Activated CD4-positive, alpha-beta memory T cell treated with anti-CD3 and anti-CD28 coated beads for 36 hours (primary cell): ENCODE results near the gene LEUTX. TPM values are rescaled to one million over a fixed set of nuclear protein-coding genes. Genes with fewer than 3 reads are reported as not detected.

Source experiments
- CTCF ChIA-PET: fragments of 350-600 bp; sonication (Branson Sonifier 250); formaldehyde crosslinking; loops from one replicate; lab custom pipeline; 2021; ENCODE audit warnings: antibody characterized with exemption, inconsistent platforms; lab: Charles Lee
- POLR2A ChIA-PET: fragments of 350-600 bp; sonication (Branson Sonifier 250); formaldehyde crosslinking; loops from one replicate; lab custom pipeline; 2021; ENCODE audit warnings: antibody characterized with exemption; lab: Charles Lee
- DNase-seq: peaks from one replicate; pipeline ENCODE4 v3.0.0-alpha.2; 2020
- H3K27ac Mint-ChIP-seq: one replicate; pipeline ENCODE4 v1.8.0; 2021; ENCODE audit warnings: mixed read lengths
- H3K27me3 Mint-ChIP-seq: one replicate; pipeline ENCODE4 v1.8.0; 2021; ENCODE audit warnings: mixed read lengths
- H3K36me3 Mint-ChIP-seq: one replicate; pipeline ENCODE4 v1.8.0; 2021; ENCODE audit warnings: mixed read lengths
- H3K4me1 Mint-ChIP-seq: one replicate; pipeline ENCODE4 v1.8.0; 2021; ENCODE audit warnings: low read depth, mixed read lengths
- H3K4me3 Mint-ChIP-seq: one replicate; pipeline ENCODE4 v1.8.0; 2021; ENCODE audit warnings: mild to moderate bottlenecking, mixed read lengths
- H3K9me3 Mint-ChIP-seq: one replicate; pipeline ENCODE4 v1.8.0; 2021; ENCODE audit warnings: mixed read lengths
- intact Hi-C: fragments of 100-400 bp; cut with micrococcal nuclease; formaldehyde crosslinking; loops from one replicate; pipeline ENCODE4 v1.15.1; 2023
- total RNA-seq, 2 experiments: library from RNA; stranded (reverse); gene quantifications; one replicate each; pipeline ENCODE4 v1.2.3, GENCODE V29; 2021

Gene LEUTX, protein sequence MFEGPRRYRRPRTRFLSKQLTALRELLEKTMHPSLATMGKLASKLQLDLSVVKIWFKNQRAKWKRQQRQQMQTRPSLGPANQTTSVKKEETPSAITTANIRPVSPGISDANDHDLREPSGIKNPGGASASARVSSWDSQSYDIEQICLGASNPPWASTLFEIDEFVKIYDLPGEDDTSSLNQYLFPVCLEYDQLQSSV
- total RNA-seq = not detected

DNA sequence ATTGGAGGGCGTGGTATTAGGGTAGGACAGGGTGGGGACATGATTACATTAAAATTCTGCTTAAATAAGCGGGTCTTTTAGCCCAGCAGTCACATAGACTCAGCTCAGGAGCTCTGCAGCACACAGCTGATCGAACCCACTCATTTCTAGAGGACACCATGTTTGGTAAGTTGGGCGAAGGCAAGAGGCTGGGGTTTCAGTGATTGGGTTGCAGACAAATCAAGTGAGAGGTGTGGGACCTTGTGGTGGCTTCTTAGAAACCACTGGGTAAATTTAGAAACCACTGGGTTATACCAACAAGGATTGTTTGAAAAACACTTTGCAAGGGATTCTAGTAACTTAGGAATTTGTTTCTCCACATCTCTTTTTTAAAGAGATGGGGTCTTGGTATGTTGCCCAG, at the start of gene LEUTX:
LEUTX (plus strand) TSS at position 92 of the 400 bp plus-strand sequence; CDS start at position 159, 67 bp downstream.
- no peaks in the 10 kb centered on the region for H3K36me3 Mint-ChIP-seq
- intact Hi-C loops = no loop called here
- no peak within 1 kb of the TSS for H3K27ac Mint-ChIP-seq
- peaks cover 7% of the 10 kb centered on the region for H3K4me1 Mint-ChIP-seq
- peaks cover 15% of the 10 kb centered on the region for H3K27me3 Mint-ChIP-seq
- ChIA-PET POLR2A (no interaction called here), CTCF (interaction anchor here (1.3 kb wide), 1 partner anchor 12 kb away, joined by 5 read pairs; no protein-coding TSS in a partner anchor)
- H3K9me3 Mint-ChIP-seq = no peaks in the 10 kb centered on the region
- peak; percentile 44 for DNase-seq
- H3K4me3 Mint-ChIP-seq = no peak within 1 kb of the TSS

DNA sequence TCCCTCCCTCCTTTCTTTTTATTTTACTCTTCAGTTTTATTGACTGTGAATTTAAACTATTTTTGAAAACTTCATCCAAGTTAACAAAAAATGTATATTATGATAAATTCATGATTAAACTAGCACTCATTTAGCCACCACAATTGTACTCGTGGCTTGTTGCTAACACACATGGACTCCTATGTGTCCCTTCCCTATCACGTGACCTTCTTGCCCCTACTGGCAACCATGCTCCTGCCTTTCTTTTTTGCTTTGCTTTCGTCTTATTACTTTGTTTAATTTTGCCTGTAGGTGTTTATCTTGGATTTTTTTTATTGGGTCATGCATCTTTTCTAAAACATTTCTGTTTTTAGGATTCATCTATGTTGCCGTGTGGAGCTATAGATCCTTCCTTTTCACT, 49.1 kb upstream of the LEUTX start:
- Mint-ChIP-seq H3K27me3 (no peaks in the 10 kb centered on the region), H3K36me3 (no peaks in the 10 kb centered on the region), H3K27ac (no peak overlapping the region), H3K4me1 (peaks cover 2% of the 10 kb centered on the region), H3K4me3 (no peak overlapping the region), H3K9me3 (no peaks in the 10 kb centered on the region)
- ChIA-PET POLR2A (no interaction called here), CTCF (interaction anchor here (1.4 kb wide), 1 partner anchor 63 kb away, joined by 3 read pairs; no protein-coding TSS in a partner anchor)
- no peak for DNase-seq
- intact Hi-C loops = no loop called here

DNA sequence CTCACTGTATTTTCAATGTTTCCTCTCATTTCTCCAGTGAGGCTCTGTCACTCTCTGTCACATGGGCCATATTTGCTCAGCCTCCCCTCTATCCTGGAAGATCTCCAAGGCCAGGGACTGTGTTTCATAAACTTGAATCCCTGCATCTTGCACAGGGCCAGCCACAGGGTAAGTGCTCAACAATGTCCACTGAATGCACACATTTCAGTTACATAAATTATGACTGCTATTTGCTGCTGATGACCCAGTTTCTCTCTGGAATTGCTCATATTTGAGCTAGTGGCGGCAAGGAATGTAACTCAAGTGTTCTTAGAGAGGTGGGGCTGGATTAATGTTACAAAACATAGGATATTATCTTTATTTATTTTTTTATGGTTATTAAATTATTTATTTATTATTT, 47.0 kb upstream of the LEUTX start:
- intact Hi-C loops = no loop called here
- no peaks in the 10 kb centered on the region for H3K9me3 Mint-ChIP-seq
- CTCF ChIA-PET = no interaction called here
- H3K36me3 Mint-ChIP-seq = no peaks in the 10 kb centered on the region
- H3K4me1 Mint-ChIP-seq = peaks cover 23% of the 10 kb centered on the region
- DNase-seq = no peak
- no peak overlapping the region for H3K27ac Mint-ChIP-seq
- POLR2A ChIA-PET = no interaction called here
- H3K4me3 Mint-ChIP-seq = no peak overlapping the region
- H3K27me3 Mint-ChIP-seq = no peaks in the 10 kb centered on the region

DNA sequence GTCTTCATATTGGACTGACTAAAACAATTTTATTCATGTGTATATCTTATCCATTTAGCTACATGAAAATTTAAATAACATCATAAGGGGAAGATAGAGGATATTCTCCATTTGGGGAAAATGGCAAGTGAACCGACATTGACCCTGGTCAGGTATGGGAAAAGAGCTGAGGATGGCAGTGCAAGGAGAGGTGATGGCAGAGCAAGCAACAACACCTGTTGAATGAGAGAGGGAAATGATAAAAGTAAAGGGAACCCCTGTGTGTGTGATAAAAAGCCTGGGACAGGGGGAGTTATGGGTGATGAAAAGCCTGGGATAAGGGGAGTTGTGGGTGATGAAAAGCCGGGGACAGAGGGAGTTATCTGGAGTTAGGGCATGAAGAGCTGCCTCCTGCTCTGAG, 44.8 kb upstream of the LEUTX start:
- ChIA-PET CTCF (interaction anchor here (1.0 kb wide), 1 partner anchor 59 kb away, joined by 3 read pairs; no protein-coding TSS in a partner anchor), POLR2A (no interaction called here)
- H3K27me3 Mint-ChIP-seq = peaks cover 2% of the 10 kb centered on the region
- DNase-seq = no peak
- no peak overlapping the region for H3K4me3 Mint-ChIP-seq
- H3K27ac Mint-ChIP-seq = no peak overlapping the region
- H3K36me3 Mint-ChIP-seq = no peaks in the 10 kb centered on the region
- H3K4me1 Mint-ChIP-seq = peaks cover 39% of the 10 kb centered on the region
- no peaks in the 10 kb centered on the region for H3K9me3 Mint-ChIP-seq
- intact Hi-C loops = no loop called here

DNA sequence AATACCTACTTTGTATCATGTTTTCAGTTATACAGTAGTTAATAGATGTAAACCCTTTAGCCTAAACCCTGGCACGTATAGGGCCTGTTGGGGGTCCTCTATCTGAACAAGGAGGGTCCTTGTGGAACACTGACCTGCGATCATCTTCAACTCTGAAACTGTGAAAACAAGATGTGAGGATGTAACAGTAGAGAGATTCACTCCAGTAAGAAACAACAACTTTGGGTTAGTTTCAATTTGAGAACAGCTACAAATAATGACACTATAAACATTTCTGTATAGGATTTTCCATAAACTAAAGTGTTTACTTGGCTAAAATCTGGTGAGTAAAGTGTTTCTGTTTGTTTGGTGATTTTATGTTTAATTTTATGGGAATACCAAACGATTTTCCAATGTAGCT, 43.0 kb upstream of the LEUTX start:
- peaks cover 2% of the 10 kb centered on the region for H3K27me3 Mint-ChIP-seq
- no peak for DNase-seq
- H3K4me1 Mint-ChIP-seq = peaks cover 48% of the 10 kb centered on the region
- H3K36me3 Mint-ChIP-seq = no peaks in the 10 kb centered on the region
- H3K27ac Mint-ChIP-seq = peak overlapping the region; percentile 78
- intact Hi-C loops = loop anchor here (1.0 kb wide), 2 partner anchors 31 to 56 kb away; partner anchors contain the start of gene LGALS14
- ChIA-PET CTCF (no interaction called here), POLR2A (interaction anchor here (0.8 kb wide), 1 partner anchor 64 kb away, joined by 3 read pairs; no protein-coding TSS in a partner anchor)
- H3K4me3 Mint-ChIP-seq = no peak overlapping the region
- no peaks in the 10 kb centered on the region for H3K9me3 Mint-ChIP-seq

DNA sequence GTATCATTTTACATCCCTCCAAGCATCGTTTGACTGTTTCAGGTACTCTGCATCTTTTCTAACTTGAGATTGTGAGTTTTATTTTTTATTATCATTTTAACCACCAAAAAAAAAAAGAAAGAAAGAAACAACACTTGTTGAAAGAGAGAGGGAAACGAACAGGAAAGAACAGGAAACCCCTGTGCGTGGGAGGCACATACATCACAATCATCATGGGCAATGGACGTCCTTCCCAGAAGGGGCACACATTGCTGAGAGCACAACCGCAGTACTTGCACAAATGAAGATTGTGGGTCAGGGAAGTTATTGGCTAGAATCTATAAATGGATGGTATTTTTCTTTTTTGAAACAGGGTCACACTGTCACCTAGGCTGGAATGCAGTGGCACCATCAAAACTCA, 42.6 kb upstream of the LEUTX start:
- H3K4me1 Mint-ChIP-seq = peaks cover 48% of the 10 kb centered on the region
- H3K9me3 Mint-ChIP-seq = no peaks in the 10 kb centered on the region
- intact Hi-C loops = no loop called here
- H3K36me3 Mint-ChIP-seq = no peaks in the 10 kb centered on the region
- peak overlapping the region; percentile 78 for H3K27ac Mint-ChIP-seq
- ChIA-PET POLR2A (interaction anchor here (0.8 kb wide), 1 partner anchor 64 kb away, joined by 3 read pairs; no protein-coding TSS in a partner anchor), CTCF (no interaction called here)
- DNase-seq = peak; percentile 56
- H3K4me3 Mint-ChIP-seq = no peak overlapping the region
- H3K27me3 Mint-ChIP-seq = peaks cover 2% of the 10 kb centered on the region

DNA sequence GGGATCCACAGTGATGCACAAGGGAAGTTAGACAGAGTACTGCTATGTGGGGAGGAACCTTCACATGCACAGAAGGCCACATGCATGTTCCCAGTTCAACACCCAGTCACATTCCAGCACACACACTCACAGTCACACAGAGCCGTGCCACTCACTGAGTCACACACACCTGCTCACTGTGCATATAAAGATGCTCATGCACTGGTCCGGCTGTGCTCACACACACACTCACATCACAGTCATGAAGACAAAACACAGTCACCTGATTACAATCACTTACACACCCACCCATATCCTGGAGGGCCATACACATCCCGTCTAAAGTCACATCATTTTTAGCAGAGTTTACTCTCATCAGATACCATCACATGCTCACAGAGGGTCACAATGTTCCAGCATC, 41.3 kb upstream of the LEUTX start:
- Mint-ChIP-seq H3K9me3 (no peaks in the 10 kb centered on the region), H3K27me3 (peaks cover 2% of the 10 kb centered on the region), H3K27ac (peak overlapping the region; percentile 11), H3K4me1 (peaks cover 53% of the 10 kb centered on the region), H3K4me3 (no peak overlapping the region), H3K36me3 (no peaks in the 10 kb centered on the region)
- intact Hi-C loops = no loop called here
- ChIA-PET POLR2A (no interaction called here), CTCF (no interaction called here)
- DNase-seq = peak; percentile 49

DNA sequence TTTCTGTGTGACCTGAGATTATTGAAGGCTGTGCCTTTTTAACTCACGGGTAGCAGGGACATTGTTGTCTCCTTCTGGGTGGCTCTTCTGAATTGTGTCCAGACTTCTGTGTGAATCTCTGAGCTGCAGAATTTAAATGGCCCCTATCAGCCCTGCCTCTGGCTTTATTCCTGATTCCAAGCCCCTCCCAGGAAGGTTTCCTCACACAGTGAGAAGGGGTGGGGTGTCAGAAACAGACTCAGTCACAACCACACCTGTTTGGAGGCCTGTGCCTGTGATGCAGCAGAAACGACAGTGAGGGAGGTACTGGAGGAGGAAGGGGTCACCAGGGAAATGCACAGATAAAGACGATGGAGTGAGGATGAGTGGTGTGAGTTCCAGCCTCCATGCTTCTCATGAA, 40.8 kb upstream of the LEUTX start, which contains the start of gene CLC:
CLC (minus strand) TSS at position 139 of the 400 bp plus-strand sequence; CDS start at position 62, 77 bp downstream.
- Mint-ChIP-seq H3K4me3 (no peak within 1 kb of the TSS), H3K9me3 (no peaks in the 10 kb centered on the region), H3K36me3 (no peaks in the 10 kb centered on the region), H3K4me1 (peaks cover 53% of the 10 kb centered on the region), H3K27me3 (peaks cover 2% of the 10 kb centered on the region), H3K27ac (peak within 1 kb of the TSS; percentile 49)
- POLR2A ChIA-PET = no interaction called here
- intact Hi-C loops = no loop called here
- CTCF ChIA-PET = no interaction called here
- DNase-seq = no peak

DNA sequence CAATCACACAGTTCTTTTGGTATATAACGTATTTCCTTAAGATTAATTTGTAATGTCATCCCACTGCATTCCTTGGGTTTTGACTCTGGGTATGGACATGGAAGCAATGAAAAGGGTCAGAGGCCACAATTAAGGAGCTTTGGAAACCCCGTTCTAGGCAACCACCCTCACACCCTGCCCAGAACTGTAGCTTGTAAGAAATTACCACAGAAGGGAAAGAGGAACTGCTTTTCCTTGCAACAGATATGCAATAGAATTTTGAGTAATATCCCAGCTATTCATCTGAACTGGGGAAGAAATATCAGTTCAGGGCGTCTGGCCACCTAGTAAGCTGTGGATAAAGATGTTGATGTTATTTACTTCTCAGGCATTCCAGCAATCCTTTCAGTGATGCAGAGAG, 39.8 kb upstream of the LEUTX start:
- CTCF ChIA-PET = interaction anchor here (1.2 kb wide), 1 partner anchor 26 kb away, joined by 4 read pairs; no protein-coding TSS in a partner anchor

DNA sequence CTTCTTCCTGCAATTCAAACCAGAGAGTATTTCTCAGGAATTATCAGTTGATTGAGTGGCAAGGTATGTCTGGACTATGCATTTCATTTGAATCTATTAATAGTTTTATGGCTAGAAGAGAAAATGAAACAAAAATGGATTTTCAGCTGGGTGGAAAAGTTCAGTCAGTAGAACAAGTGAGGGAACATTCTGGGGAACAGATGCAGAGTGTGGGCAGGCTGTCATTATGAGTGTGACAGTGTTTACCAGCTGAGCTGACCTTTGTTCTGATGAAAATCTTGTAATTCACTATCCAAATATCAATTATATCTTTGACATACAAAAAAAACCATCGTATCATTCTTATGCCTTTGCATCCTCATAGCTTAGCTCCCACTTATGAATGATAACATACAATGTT, 38.3 kb upstream of the LEUTX start:
- H3K36me3 Mint-ChIP-seq = no peaks in the 10 kb centered on the region
- peak; percentile 48 for DNase-seq
- H3K27me3 Mint-ChIP-seq = peaks cover 7% of the 10 kb centered on the region
- ChIA-PET CTCF (interaction anchor here (0.8 to 1.2 kb wide), 4 partner anchors 24 to 68 kb away, joined by 3 to 4 read pairs (median 4); no protein-coding TSS in a partner anchor), POLR2A (interaction anchor here (0.8 to 1.1 kb wide), 2 partner anchors 11 to 105 kb away, joined by 3 read pairs; no protein-coding TSS in a partner anchor)
- peaks cover 45% of the 10 kb centered on the region for H3K4me1 Mint-ChIP-seq
- peak overlapping the region; percentile 77 for H3K27ac Mint-ChIP-seq
- intact Hi-C loops = no loop called here
- H3K4me3 Mint-ChIP-seq = peak overlapping the region; percentile 63
- no peaks in the 10 kb centered on the region for H3K9me3 Mint-ChIP-seq

More for the DNA sequence above, 39.8 kb upstream of the LEUTX start:
- no peaks in the 10 kb centered on the region for H3K9me3 Mint-ChIP-seq
- no peaks in the 10 kb centered on the region for H3K36me3 Mint-ChIP-seq
- H3K27ac Mint-ChIP-seq = no peak overlapping the region
- no peak for DNase-seq
- intact Hi-C loops = no loop called here
- H3K27me3 Mint-ChIP-seq = peaks cover 4% of the 10 kb centered on the region
- no peak overlapping the region for H3K4me3 Mint-ChIP-seq
- POLR2A ChIA-PET = no interaction called here
- peaks cover 53% of the 10 kb centered on the region for H3K4me1 Mint-ChIP-seq

DNA sequence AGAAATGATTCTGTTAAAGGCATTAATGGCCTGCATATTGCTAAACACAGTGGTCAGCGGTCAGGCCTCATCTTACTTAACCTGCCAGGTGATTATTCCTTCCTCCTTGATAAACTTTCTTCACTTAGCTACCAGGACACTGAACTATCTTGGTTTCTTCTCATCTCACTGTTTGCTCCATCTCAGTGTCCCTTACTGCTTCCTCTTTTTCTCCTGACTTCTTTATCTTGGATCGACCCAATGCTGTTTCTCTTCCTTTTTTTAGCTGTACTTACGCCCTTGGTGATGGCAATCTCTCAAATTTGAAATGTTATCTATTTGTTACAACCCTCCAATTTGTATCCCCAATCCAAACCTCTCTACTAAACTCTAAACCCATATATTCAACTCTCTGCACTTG, 33.0 kb upstream of the LEUTX start:
- Mint-ChIP-seq H3K4me1 (peaks cover 8% of the 10 kb centered on the region), H3K27ac (no peak overlapping the region), H3K4me3 (no peak overlapping the region), H3K9me3 (no peaks in the 10 kb centered on the region), H3K27me3 (peaks cover 10% of the 10 kb centered on the region), H3K36me3 (no peaks in the 10 kb centered on the region)
- POLR2A ChIA-PET = interaction anchor here (0.6 kb wide), 1 partner anchor 213 kb away, joined by 4 read pairs; no protein-coding TSS in a partner anchor
- intact Hi-C loops = no loop called here
- no peak for DNase-seq
- CTCF ChIA-PET = interaction anchor here (1.1 kb wide), 1 partner anchor 194 kb away, joined by 3 read pairs; no protein-coding TSS in a partner anchor

DNA sequence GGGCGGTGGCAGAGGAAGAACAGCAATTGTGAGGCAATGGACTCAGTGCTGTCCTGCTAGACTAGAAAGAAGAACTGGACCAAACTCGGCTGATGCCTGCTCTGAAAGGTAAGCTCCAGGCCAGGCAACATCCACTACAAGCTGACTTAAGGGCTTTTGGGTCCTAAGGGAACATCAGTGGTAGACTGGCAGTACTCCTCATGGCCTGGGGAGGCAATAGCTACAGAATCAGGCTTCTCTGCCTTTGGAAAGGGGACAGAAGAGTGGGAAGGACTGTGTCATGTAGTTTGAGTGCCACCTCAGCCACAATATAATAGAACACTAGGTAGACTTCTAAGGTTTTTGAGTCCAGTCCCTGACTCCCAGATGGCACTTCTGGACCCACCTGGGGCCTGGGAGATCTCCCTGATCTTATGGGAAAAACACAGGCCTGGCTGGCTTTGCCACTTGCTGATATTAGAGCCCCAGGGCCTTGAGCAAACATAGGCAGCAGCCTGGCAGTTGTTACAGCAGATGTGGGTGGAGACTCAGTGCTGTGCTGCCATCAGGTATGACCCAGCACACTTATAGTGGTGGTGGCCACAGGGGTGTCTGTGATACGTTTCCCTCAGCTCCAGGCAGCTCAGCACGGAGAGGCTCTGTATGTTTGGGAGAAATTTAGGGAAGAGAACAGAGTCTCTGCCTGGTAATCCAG, 31.7 kb upstream of the LEUTX start:
- POLR2A ChIA-PET = no interaction called here

More for the DNA sequence above, 31.7 kb upstream of the LEUTX start:
- H3K9me3 Mint-ChIP-seq = no peaks in the 10 kb centered on the region
- H3K4me1 Mint-ChIP-seq = no peaks in the 10 kb centered on the region
- H3K4me3 Mint-ChIP-seq = no peak overlapping the region
- peaks cover 12% of the 10 kb centered on the region for H3K27me3 Mint-ChIP-seq
- intact Hi-C loops = no loop called here
- CTCF ChIA-PET = no interaction called here
- H3K27ac Mint-ChIP-seq = no peak overlapping the region
- no peaks in the 10 kb centered on the region for H3K36me3 Mint-ChIP-seq
- no peak for DNase-seq
